Left lung (tissue), 10 donors: ENCODE results near the gene PLA2G4D. TPM values are rescaled to one million over a fixed set of nuclear protein-coding genes. Genes with fewer than 3 reads are reported as not detected.
"Not testable (repeated sequence)": the region's sequence is repeated elsewhere in the genome, so short reads cannot be mapped to it uniquely, and the experiment has no call there.

Experiments used
- ATAC-seq: fragments of 200-7000 bp; cut with Tn5 transposase; one replicate; pipeline ENCODE4 v1.9.1; 2020; ENCODE audit warnings: moderate library complexity
- DNase-seq, 4 donors: peaks; one replicate each; pipeline ENCODE4 v3.0.0-alpha.2; 2013 to 2020
- H3K27ac ChIP-seq, 2 donors: fragments of 200-600 bp; sonication (generic) in 1 of 2; one replicate each; pipeline versions ENCODE4 v1.5.0 to v1.8.0; 2020 to 2021
- H3K27me3 ChIP-seq, 2 donors: fragments of 200-600 bp; sonication (generic) in 1 of 2; one replicate each; pipeline versions ENCODE4 v1.5.0 to v1.8.0; 2020 to 2021
- H3K36me3 ChIP-seq, 2 donors: fragments of 200-600 bp; sonication (generic) in 1 of 2; one replicate each; pipeline versions ENCODE4 v1.5.0 to v1.8.0; 2020 to 2021
- H3K4me1 ChIP-seq, 2 donors: fragments of 200-600 bp; one replicate each; pipeline ENCODE4 v1.8.0; 2021
- H3K4me3 ChIP-seq, 2 donors: fragments of 200-600 bp; sonication (generic) in 1 of 2; one replicate each; pipeline versions ENCODE4 v1.5.0 to v1.8.0; 2020 to 2021; ENCODE audit warnings: mild to moderate bottlenecking in 1 of 2
- H3K9me3 ChIP-seq, 2 donors: fragments of 200-600 bp; sonication (generic) in 1 of 2; one replicate each; pipeline versions ENCODE4 v1.5.0 to v1.8.0; 2020 to 2021
- intact Hi-C, 2 donors: fragments of 100-400 bp; cut with DNase I; formaldehyde crosslinking; loops; one replicate each; pipeline versions ENCODE4 v1.11.2 to v1.14.2; 2022
- polyA plus RNA-seq, 6 donors: library from polyadenylated mRNA; unstranded; fragments of 120-200 nt; gene quantifications; one replicate each; pipeline ENCODE4 v1.2.1, GENCODE V29; 2013; ENCODE audit not compliant: insufficient read length in 6 of 6
- total RNA-seq, 2 donors: library from RNA; stranded (reverse); fragmentation: NEBNext Ultra II Directional; extraction: Animal tissue kit (Norgen Biotek cat#: 25700); gene quantifications; one replicate each; pipeline ENCODE4 v1.2.1, GENCODE V29; 2021
- TF ChIP-seq, protein P1 (sequence below), 2 donors: fragments of 200-600 bp; sonication (generic) in 1 of 2; IDR thresholded peaks; one replicate each; pipeline versions ENCODE4 v1.5.0 to v1.8.0; 2021; ENCODE audit warnings: antibody characterized with exemption in 2 of 2
- donor health status: DM: no; HTN: yes; CAD: no.
- donor health status: DM: no; HTN: no; CAD: no.

PLA2G4D gene
- total and polyA plus RNA-seq, 8 donors = 0.06 to 0.17 (median 0.13) TPM

DNA sequence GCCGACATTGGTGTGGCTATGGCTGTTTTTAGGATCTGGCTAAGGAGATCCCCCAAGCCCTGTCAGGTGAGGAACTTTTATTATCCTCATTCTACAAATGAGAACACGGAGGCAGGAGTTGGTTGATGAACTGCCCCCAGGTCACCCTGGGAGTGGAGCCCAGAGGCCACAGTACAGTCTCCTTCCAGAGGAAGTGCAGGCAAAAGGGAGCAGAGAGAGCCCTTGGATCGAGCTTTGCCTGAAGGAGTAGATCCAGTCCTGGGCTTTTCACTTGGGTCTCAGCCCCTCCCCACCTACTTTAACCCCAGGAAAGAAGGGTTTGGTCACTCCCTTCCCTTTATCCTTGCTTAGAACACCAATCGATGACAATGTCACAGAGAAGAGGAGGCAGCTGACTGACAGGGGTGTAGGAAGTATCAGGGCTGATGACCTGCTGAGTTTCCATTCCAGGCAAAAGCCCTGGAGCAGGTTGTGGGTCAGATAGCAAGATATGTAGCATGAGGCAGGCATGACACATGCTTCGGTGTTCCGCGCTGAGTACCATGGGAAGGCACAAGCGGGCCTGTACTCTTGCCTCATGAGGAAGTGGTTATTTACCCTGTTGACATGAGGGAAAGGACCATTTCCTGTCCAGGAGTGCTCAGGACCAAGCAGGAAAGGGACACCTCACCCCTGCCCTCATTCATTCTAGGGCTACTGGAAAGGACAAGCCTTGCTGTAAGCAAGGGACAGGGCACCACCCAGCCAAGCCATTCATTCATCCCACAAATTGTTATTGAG is 5.8 kb upstream of the PLA2G4D start:
- TF ChIP-seq, protein P1, sequence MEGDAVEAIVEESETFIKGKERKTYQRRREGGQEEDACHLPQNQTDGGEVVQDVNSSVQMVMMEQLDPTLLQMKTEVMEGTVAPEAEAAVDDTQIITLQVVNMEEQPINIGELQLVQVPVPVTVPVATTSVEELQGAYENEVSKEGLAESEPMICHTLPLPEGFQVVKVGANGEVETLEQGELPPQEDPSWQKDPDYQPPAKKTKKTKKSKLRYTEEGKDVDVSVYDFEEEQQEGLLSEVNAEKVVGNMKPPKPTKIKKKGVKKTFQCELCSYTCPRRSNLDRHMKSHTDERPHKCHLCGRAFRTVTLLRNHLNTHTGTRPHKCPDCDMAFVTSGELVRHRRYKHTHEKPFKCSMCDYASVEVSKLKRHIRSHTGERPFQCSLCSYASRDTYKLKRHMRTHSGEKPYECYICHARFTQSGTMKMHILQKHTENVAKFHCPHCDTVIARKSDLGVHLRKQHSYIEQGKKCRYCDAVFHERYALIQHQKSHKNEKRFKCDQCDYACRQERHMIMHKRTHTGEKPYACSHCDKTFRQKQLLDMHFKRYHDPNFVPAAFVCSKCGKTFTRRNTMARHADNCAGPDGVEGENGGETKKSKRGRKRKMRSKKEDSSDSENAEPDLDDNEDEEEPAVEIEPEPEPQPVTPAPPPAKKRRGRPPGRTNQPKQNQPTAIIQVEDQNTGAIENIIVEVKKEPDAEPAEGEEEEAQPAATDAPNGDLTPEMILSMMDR (IDR thresholded peaks at IDR 0.05) = no peak
- Histone ChIP-seq H3K27ac (peak overlapping the region in 1 of 2 donors; percentile 74), H3K36me3 (no peaks in the 10 kb centered on the region), H3K4me1 (peaks cover 2 to 37% of the 10 kb centered on the region in 2 donors), H3K27me3 (no peaks in the 10 kb centered on the region), H3K9me3 (no peaks in the 10 kb centered on the region), H3K4me3 (no peak overlapping the region)
- intact Hi-C loops = no loop called here
- ATAC-seq (peak; percentile 68), DNase-seq (no peak)

DNA sequence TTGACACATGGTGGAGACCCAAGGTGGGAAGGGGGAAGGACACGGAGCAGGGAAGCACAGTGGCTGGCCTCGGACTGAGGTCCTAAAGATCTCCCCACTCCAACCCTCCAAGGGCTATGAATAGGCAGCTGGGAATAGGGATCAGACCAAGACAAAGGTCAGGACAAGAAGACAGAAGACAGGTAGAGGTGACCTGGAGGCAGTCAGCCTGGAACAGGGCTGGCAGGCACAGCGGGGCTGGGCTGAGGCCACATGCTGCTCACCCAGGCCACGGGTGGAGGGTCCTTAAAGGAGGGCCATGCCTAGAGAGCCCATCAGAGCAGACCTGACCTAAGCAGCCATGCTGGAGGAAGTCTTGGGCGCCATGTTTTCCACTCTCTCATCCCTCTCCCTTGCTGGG is 2.7 kb upstream of the PLA2G4D start:
- no peaks in the 10 kb centered on the region for H3K27me3 ChIP-seq
- TF ChIP-seq, protein P1 (IDR thresholded peaks at IDR 0.05) = no peak
- no peaks in the 10 kb centered on the region for H3K36me3 ChIP-seq
- no peak overlapping the region for H3K27ac ChIP-seq
- DNase-seq (no peak), ATAC-seq (no peak)
- intact Hi-C loops = no loop called here
- H3K4me1 ChIP-seq = peaks cover 0 to 17% of the 10 kb centered on the region in 2 donors
- H3K9me3 ChIP-seq = no peaks in the 10 kb centered on the region
- no peak overlapping the region for H3K4me3 ChIP-seq

DNA sequence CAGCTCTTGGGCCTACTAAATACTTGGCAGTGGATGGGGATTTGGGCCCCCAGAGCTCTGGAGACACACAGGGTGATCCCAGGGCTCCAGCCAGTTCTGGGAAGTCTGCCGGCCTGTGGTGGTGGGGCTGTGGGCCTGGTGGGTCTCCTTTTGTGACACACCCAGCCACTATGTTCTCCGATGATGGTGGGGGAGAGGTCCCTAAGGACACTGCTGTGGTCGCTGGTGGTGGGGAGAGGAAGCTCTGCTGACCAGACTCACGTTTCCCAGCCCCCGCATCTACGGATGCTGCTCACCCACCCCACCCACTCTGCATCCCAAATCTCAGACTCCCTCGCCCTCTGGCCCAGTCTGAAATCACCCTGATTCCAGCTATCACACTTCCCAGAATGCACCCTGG is 396 bp downstream of the PLA2G4D start:
- no peaks in the 10 kb centered on the region for H3K4me1 ChIP-seq
- H3K9me3 ChIP-seq = no peaks in the 10 kb centered on the region
- H3K27ac ChIP-seq = no peak overlapping the region
- intact Hi-C loops = no loop called here
- no peak overlapping the region for H3K4me3 ChIP-seq
- DNase-seq = no peak
- TF ChIP-seq, protein P1 (IDR thresholded peaks at IDR 0.05) = no peak
- no peaks in the 10 kb centered on the region for H3K27me3 ChIP-seq
- ATAC-seq = no peak
- H3K36me3 ChIP-seq = no peaks in the 10 kb centered on the region

DNA sequence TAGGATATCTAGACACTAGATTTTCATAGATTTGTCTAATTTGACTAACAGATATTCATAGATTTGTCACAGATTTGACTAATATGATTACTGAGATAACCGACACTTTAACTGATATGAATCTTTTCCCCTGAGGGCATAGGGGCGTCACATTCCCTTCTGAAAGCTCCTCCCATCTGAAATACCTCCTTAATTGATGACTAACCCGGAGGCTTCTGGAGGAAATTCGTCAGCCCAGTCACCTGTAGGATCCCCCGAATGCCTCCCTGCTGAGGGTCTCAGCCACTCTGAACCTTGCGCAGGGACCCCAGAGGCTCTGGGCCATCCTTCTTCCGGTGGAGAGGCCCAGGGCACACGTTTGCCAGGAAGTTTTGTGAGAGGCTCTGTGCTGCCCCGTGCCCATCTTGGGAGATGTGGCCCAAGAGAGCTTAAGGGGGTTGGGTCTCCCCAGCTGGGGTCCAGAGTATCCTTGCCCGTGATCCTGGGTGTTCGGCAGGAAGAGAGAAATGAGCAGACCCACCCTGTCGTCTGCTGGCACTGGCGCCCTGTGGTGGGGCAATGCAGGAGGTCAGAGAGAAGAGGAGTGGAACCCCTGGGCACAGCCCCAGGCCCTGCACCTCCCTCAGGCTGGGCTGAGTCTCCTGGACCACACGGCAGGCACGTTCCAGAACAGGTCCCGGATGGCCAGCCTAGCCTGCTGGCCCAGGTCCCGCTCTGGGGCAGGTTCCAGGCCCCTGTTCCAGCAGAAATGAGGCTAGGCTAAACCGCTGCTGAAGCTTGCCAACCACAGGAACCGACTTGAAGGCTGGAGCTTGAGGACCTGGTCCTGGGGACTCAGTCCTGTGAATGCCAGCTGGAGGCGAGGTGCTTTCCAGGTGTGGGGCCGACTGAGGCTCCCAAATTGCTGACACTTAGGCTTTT is 1.7 kb downstream of the PLA2G4D start:
- no peak for ATAC-seq

DNA sequence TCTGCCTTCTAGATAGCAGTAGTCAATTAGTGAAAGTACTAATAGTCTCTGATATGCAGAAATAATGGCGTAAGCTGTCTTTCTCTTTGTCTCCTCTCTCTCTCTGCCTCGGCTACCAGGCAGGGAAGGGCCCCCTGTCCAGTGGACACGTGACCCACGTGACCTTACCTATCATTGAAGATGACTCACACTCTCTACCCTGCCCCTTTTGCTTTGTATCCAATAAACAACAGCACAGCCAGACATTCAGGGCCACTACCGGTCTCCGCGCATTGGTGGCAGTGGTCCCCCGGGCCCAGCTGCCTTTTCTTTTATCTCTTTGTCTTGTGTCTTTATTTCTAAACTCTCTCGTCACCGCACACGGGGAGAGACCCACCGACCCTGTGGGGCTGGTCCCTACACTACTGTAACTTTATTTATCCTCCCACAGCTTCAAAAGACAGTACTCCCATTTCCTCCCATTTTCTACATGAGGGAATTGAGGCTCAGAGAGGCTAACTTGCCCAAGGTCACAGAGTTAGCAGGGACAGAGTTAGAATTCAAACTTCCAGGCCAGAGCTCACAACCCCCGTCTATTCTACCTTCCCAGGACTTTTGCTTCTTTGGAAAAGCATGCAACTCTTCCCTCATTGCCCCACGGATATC is 2.5 kb downstream of the PLA2G4D start:
- H3K4me3 ChIP-seq, H3K27ac ChIP-seq, intact Hi-C loops, H3K9me3 ChIP-seq, DNase-seq, H3K27me3 ChIP-seq, H3K36me3 ChIP-seq, ATAC-seq, H3K4me1 ChIP-seq: not testable (repeated sequence)

More for the DNA sequence above, 1.7 kb downstream of the PLA2G4D start:
- Histone ChIP-seq H3K27ac (no peak overlapping the region), H3K4me1 (no peaks in the 10 kb centered on the region), H3K36me3 (no peaks in the 10 kb centered on the region), H3K4me3 (no peak overlapping the region), H3K27me3 (no peaks in the 10 kb centered on the region), H3K9me3 (no peaks in the 10 kb centered on the region)
- TF ChIP-seq, protein P1 (IDR thresholded peaks at IDR 0.05) = no peak
- intact Hi-C loops = no loop called here
- peak in 1 of 4 donors; percentile 55 for DNase-seq
